CD4-positive, CD25-positive, alpha-beta regulatory T cell (primary cell): ENCODE results near the gene PIEZO2. TPM values are rescaled to one million over a fixed set of nuclear protein-coding genes. Genes with fewer than 3 reads are reported as not detected.

ENCODE experiments used
- ATAC-seq, 2 donors: fragments of 150-1000 bp; cut with Tn5 transposase; one replicate each; pipeline ENCODE4 v1.10.0; 2021; ENCODE audit warnings: low read depth in 2 of 2, moderate number of reproducible peaks in 2 of 2, moderate library complexity in 1 of 2
- DNase-seq, 3 donors: peaks; one replicate each; pipeline versions ENCODE4 v3.0.0 to v3.0.0-alpha.2; 2012 to 2022; ENCODE audit warnings: mixed read lengths in 1 of 3
- H3K27ac ChIP-seq: one replicate; pipeline ENCODE4 v1.7.0; 2013; ENCODE audit warnings: mild to moderate bottlenecking, low read length; ENCODE audit not compliant: insufficient read depth, poor library complexity, severe bottlenecking
- H3K27me3 ChIP-seq: one replicate; pipeline ENCODE4 v1.7.0; 2013; ENCODE audit warnings: low read length; ENCODE audit not compliant: control insufficient read depth, insufficient read depth
- H3K36me3 ChIP-seq: one replicate; pipeline ENCODE4 v1.7.0; 2013; ENCODE audit warnings: mild to moderate bottlenecking, low read length, moderate library complexity; ENCODE audit not compliant: control insufficient read depth, insufficient read depth
- H3K4me1 ChIP-seq: 2 replicates; pipeline ENCODE4 v1.7.0; 2013; ENCODE audit warnings: mild to moderate bottlenecking, low read length; ENCODE audit not compliant: insufficient read depth, control insufficient read depth, poor library complexity, severe bottlenecking
- H3K4me3 ChIP-seq: one replicate; pipeline ENCODE4 v1.7.0; 2013; ENCODE audit warnings: low read depth, mild to moderate bottlenecking, low read length, moderate library complexity
- H3K9me3 ChIP-seq, 2 experiments: 1 replicate in 1 of 2; 2 replicates in 1 of 2; pipeline ENCODE4 v1.7.0; 2013; ENCODE audit warnings: low read length in 2 of 2, mild to moderate bottlenecking in 1 of 2, moderate library complexity in 1 of 2; ENCODE audit not compliant: control insufficient read depth in 2 of 2
- H3K27ac Mint-ChIP-seq, 3 donors: one replicate each; pipeline ENCODE4 v1.8.0; 2020 to 2022; ENCODE audit warnings: mild to moderate bottlenecking in 3 of 3, mixed read lengths in 3 of 3, moderate library complexity in 2 of 3
- H3K27me3 Mint-ChIP-seq: one replicate; pipeline ENCODE4 v1.8.0; 2022; ENCODE audit warnings: mild to moderate bottlenecking, mixed read lengths
- H3K36me3 Mint-ChIP-seq: one replicate; pipeline ENCODE4 v1.8.0; 2020; ENCODE audit warnings: mixed read lengths
- H3K4me1 Mint-ChIP-seq, 4 donors: one replicate each; pipeline ENCODE4 v1.8.0; 2020 to 2022; ENCODE audit warnings: mixed read lengths in 4 of 4, mild to moderate bottlenecking in 1 of 4
- H3K4me3 Mint-ChIP-seq, 4 donors: one replicate each; pipeline ENCODE4 v1.8.0; 2020 to 2022; ENCODE audit warnings: mild to moderate bottlenecking in 4 of 4, mixed read lengths in 4 of 4, moderate library complexity in 3 of 4
- H3K9me3 Mint-ChIP-seq, 7 donors: one replicate each; pipeline ENCODE4 v1.8.0; 2020 to 2022; ENCODE audit warnings: mixed read lengths in 7 of 7, mild to moderate bottlenecking in 3 of 7, moderate library complexity in 2 of 7
- polyA plus RNA-seq, 4 donors: library from polyadenylated mRNA; unstranded; fragments of 300-500 nt; fragmentation: Illumina TruSeq; gene quantifications; one replicate each; pipeline ENCODE4 v1.2.3, GENCODE V29; 2021
- total RNA-seq: library from RNA; stranded (reverse); gene quantifications from one replicate; pipeline ENCODE4 v1.2.3, GENCODE V29; 2022

Gene PIEZO2
- total and polyA plus RNA-seq, 5 donors from 2014 or later: not detected

GRCh38 chr18:11073971-11074370 lies 75.4 kb downstream of the PIEZO2 start:
- H3K4me1 Mint-ChIP-seq: no peaks in the 10 kb centered on the region
- no peak overlapping the region for H3K27ac Mint-ChIP-seq
- no peaks in the 10 kb centered on the region for H3K27me3 ChIP-seq
- H3K27ac ChIP-seq: no peak overlapping the region
- H3K9me3 Mint-ChIP-seq: peaks cover 0 to 5% (median 0%) of the 10 kb centered on the region in 7 donors
- DNase-seq (no peak), ATAC-seq (no peak)
- no peaks in the 10 kb centered on the region for H3K27me3 Mint-ChIP-seq
- H3K4me3 ChIP-seq: no peak overlapping the region
- H3K4me3 Mint-ChIP-seq: peak overlapping the region in 1 of 4 donors; percentile 29
- no peaks in the 10 kb centered on the region for H3K4me1 ChIP-seq
- H3K36me3 ChIP-seq: no peaks in the 10 kb centered on the region
- no peaks in the 10 kb centered on the region for H3K9me3 ChIP-seq
- no peaks in the 10 kb centered on the region for H3K36me3 Mint-ChIP-seq

GRCh38 chr18:11072632-11073031 lies 76.7 kb downstream of the PIEZO2 start:
- H3K4me1 ChIP-seq: no peaks in the 10 kb centered on the region
- H3K36me3 ChIP-seq: no peaks in the 10 kb centered on the region
- no peaks in the 10 kb centered on the region for H3K36me3 Mint-ChIP-seq
- H3K4me3 Mint-ChIP-seq: no peak overlapping the region
- H3K27ac ChIP-seq: no peak overlapping the region
- peaks cover 0 to 8% (median 0%) of the 10 kb centered on the region in 7 donors for H3K9me3 Mint-ChIP-seq
- H3K27me3 ChIP-seq: no peaks in the 10 kb centered on the region
- no peak for DNase-seq
- H3K27ac Mint-ChIP-seq: no peak overlapping the region
- no peak for ATAC-seq
- H3K27me3 Mint-ChIP-seq: no peaks in the 10 kb centered on the region
- no peaks in the 10 kb centered on the region for H3K4me1 Mint-ChIP-seq
- H3K4me3 ChIP-seq: no peak overlapping the region
- H3K9me3 ChIP-seq: no peaks in the 10 kb centered on the region

- H3K9me3 Mint-ChIP-seq: peaks cover 0 to 8% (median 3%) of the 10 kb centered on the region in 7 donors
- no peaks in the 10 kb centered on the region for H3K36me3 ChIP-seq
- H3K4me1 Mint-ChIP-seq: no peaks in the 10 kb centered on the region
- no peak overlapping the region for H3K27ac Mint-ChIP-seq
- no peak overlapping the region for H3K27ac ChIP-seq
- H3K27me3 ChIP-seq: no peaks in the 10 kb centered on the region
- H3K4me1 ChIP-seq: no peaks in the 10 kb centered on the region
- H3K4me3 ChIP-seq: no peak overlapping the region
- H3K36me3 Mint-ChIP-seq: no peaks in the 10 kb centered on the region
- no peaks in the 10 kb centered on the region for H3K27me3 Mint-ChIP-seq
- ATAC-seq (no peak), DNase-seq (no peak)
- no peak overlapping the region for H3K4me3 Mint-ChIP-seq
- H3K9me3 ChIP-seq: no peaks in the 10 kb centered on the region
These were observed 78.1 kb downstream of the PIEZO2 start for GRCh38 chr18:11071300-11071699.

- Mint-ChIP-seq H3K36me3 (no peaks in the 10 kb centered on the region), H3K4me1 (no peaks in the 10 kb centered on the region), H3K9me3 (peaks cover 0 to 9% (median 5%) of the 10 kb centered on the region in 7 donors), H3K27me3 (no peaks in the 10 kb centered on the region), H3K27ac (no peak overlapping the region), H3K4me3 (no peak overlapping the region)
- Histone ChIP-seq H3K9me3 (no peaks in the 10 kb centered on the region), H3K27me3 (no peaks in the 10 kb centered on the region), H3K27ac (no peak overlapping the region), H3K4me1 (no peaks in the 10 kb centered on the region), H3K36me3 (no peaks in the 10 kb centered on the region), H3K4me3 (no peak overlapping the region)
- ATAC-seq (no peak), DNase-seq (no peak)
These were observed 78.8 kb downstream of the PIEZO2 start for GRCh38 chr18:11070593-11070992.

DNA sequence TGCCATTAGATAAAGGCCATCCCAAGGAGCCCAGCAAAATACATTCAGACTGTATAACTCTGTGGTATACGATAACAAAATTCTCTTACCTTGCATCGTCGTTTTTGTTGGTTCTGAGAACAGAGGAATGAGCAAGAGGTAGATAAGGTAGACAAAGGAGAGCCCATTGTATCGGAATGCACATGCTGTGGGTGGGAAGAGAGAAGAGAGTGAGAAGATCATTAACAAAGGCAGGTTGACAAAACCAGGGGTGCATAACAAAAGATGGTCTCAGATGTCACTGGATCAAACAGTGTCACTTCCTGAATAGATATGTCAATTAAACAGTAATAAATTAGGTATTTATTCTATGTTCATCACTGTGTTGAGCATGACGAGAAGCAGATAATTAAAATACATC lies 83.3 kb downstream of the PIEZO2 start:
- ATAC-seq (no peak), DNase-seq (no peak)
- Mint-ChIP-seq H3K27me3 (no peaks in the 10 kb centered on the region), H3K4me1 (no peaks in the 10 kb centered on the region), H3K9me3 (peaks cover 0 to 7% (median 4%) of the 10 kb centered on the region in 7 donors), H3K4me3 (no peak overlapping the region), H3K36me3 (no peaks in the 10 kb centered on the region), H3K27ac (no peak overlapping the region)
- no peaks in the 10 kb centered on the region for H3K9me3 ChIP-seq
- no peaks in the 10 kb centered on the region for H3K27me3 ChIP-seq
- H3K27ac ChIP-seq: no peak overlapping the region
- H3K4me3 ChIP-seq: no peak overlapping the region
- H3K36me3 ChIP-seq: no peaks in the 10 kb centered on the region
- H3K4me1 ChIP-seq: no peaks in the 10 kb centered on the region

DNA sequence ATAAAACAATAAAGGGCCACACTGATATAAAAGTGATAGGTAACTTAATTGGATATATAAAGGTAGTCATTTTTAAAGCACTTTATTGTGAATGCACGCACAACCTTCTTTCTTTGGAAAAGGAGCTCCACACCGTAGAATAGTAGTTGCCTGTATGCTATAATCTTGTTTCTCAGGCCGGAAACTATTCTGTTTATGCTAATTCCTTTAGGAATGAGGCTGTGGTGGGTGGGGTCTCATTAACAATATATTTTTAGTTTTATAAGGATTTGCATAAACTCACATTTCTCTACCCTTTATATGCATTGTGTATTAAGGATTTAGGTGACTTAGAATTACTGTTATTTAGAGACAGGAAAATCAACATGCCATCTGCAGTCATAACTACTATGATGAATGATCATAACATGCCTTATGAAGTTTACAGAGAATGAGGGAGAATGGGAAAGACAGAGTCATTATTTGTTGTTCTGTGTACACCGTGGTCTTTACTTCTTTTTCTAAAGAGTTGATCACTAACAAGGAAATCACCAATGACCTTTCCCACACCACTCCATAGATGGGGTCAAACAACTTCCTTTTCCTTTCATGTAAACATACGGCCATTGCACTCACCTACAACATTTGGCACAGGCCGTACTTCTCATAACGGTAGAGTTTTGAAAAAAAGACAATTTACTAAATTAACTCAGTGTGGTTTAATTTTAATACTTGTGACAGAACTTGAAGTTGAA lies 84.5 kb downstream of the PIEZO2 start:
- H3K27me3 ChIP-seq: no peaks in the 10 kb centered on the region
- no peaks in the 10 kb centered on the region for H3K4me1 Mint-ChIP-seq
- no peak overlapping the region for H3K4me3 ChIP-seq
- DNase-seq (no peak), ATAC-seq (no peak)
- no peaks in the 10 kb centered on the region for H3K27me3 Mint-ChIP-seq
- peaks cover 0 to 7% (median 4%) of the 10 kb centered on the region in 7 donors for H3K9me3 Mint-ChIP-seq
- H3K4me3 Mint-ChIP-seq: no peak overlapping the region
- no peaks in the 10 kb centered on the region for H3K4me1 ChIP-seq
- no peaks in the 10 kb centered on the region for H3K36me3 ChIP-seq
- H3K27ac Mint-ChIP-seq: no peak overlapping the region
- no peaks in the 10 kb centered on the region for H3K9me3 ChIP-seq
- no peak overlapping the region for H3K27ac ChIP-seq
- no peaks in the 10 kb centered on the region for H3K36me3 Mint-ChIP-seq

- H3K4me3 ChIP-seq: no peak overlapping the region
- H3K36me3 ChIP-seq: no peaks in the 10 kb centered on the region
- Mint-ChIP-seq H3K36me3 (no peaks in the 10 kb centered on the region), H3K4me3 (no peak overlapping the region), H3K27me3 (no peaks in the 10 kb centered on the region), H3K27ac (no peak overlapping the region), H3K4me1 (no peaks in the 10 kb centered on the region), H3K9me3 (peaks cover 0 to 7% (median 4%) of the 10 kb centered on the region in 7 donors)
- DNase-seq: no peak
- H3K9me3 ChIP-seq: no peaks in the 10 kb centered on the region
- no peaks in the 10 kb centered on the region for H3K27me3 ChIP-seq
- ATAC-seq: no peak
- no peaks in the 10 kb centered on the region for H3K4me1 ChIP-seq
- H3K27ac ChIP-seq: no peak overlapping the region
These were observed 85.3 kb downstream of the PIEZO2 start for GRCh38 chr18:11064106-11064505.

- Mint-ChIP-seq H3K27me3 (peaks cover 4% of the 10 kb centered on the region), H3K27ac (no peak overlapping the region), H3K36me3 (no peaks in the 10 kb centered on the region), H3K9me3 (peaks cover 0 to 8% (median 2%) of the 10 kb centered on the region in 7 donors), H3K4me3 (no peak overlapping the region), H3K4me1 (no peaks in the 10 kb centered on the region)
- no peak for ATAC-seq
- DNase-seq: no peak
- Histone ChIP-seq H3K4me1 (no peaks in the 10 kb centered on the region), H3K36me3 (no peaks in the 10 kb centered on the region), H3K9me3 (no peaks in the 10 kb centered on the region), H3K4me3 (no peak overlapping the region), H3K27ac (no peak overlapping the region), H3K27me3 (no peaks in the 10 kb centered on the region)
These were observed 93.6 kb downstream of the PIEZO2 start for GRCh38 chr18:11055721-11056120.
